GM12872 (cell line): Measurements from ENCODE around the gene RIPK4.

Experiments used
- CTCF ChIP-seq: IDR thresholded peaks from 3 replicates; pipeline ENCODE4 v1.5.1; 2011; ENCODE audit warnings: low read depth, mild to moderate bottlenecking, low read length, moderate library complexity; ENCODE audit not compliant: insufficient read depth

Gene RIPK4

DNA sequence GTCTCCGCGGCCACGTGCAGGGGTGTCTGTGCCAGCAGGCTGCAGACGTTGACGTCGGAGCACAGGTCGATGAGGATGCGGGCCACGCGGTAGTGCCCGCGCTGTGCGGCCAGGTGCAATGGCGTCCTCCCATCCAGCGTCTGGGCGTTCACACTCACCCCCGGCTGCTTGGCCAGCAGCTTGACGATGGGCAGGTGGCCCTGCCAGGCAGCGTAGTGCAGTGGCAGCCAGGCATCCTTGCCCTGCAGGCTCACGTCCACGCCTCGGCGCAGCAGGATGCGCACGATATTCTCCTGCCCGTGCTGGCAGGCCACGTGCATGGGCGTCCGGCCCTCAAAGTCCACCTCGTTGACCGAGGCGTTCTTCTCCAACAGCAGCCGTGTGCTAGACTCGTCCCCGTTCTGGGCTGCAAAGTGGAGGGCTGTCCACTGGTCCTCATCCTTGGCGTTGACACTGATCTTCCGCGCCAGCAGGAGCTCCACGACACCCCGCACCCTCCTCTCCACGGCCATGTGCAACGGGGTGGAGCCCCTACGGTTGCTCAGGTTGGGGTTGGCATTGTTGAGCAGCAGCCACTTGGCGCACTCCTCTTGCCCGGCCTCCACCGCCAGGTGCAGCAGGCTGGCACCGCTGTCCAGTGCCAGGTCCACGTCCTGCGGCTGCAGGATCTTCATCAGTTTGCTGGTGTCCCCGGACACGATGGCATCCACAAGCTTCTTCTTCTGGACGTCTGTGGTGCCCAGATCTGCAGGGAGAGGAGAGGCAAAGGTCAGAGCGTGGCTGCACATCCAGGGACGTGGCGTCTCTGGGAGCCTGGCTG lies 25.4 kb downstream of the RIPK4 start:
- TF ChIP-seq CTCF: no peak

- no peak for TF ChIP-seq CTCF
These were observed 26.1 kb downstream of the RIPK4 start for GRCh38 chr21:41740604-41741252.

DNA sequence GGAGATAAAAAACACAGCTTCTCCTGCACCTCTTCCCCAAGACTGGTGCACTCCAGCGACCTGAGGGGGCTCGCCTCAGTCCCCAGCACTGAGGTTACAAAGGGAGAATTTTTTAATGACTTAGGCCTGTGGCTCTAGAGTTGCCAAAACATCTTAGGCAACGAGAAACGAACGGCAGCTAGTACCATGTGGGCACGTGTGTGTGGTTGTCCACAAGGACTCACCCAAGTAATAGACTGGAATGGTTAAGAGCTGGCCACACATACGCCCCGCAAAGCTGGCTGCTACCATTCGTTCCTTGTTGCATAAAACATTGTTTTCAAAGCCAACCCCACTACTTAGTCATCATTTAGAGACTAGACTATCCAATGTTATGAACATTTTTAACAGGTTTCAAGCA lies 26.9 kb downstream of the RIPK4 start:
- TF ChIP-seq CTCF: no peak

GRCh38 chr21:41739011-41739410 lies 27.8 kb downstream of the RIPK4 start:
- TF ChIP-seq CTCF: no peak

GRCh38 chr21:41737651-41738324 lies 29.1 kb downstream of the RIPK4 start:
- TF ChIP-seq CTCF: no peak

GRCh38 chr21:41736423-41736822 lies 30.4 kb downstream of the RIPK4 start:
- no peak for TF ChIP-seq CTCF

DNA sequence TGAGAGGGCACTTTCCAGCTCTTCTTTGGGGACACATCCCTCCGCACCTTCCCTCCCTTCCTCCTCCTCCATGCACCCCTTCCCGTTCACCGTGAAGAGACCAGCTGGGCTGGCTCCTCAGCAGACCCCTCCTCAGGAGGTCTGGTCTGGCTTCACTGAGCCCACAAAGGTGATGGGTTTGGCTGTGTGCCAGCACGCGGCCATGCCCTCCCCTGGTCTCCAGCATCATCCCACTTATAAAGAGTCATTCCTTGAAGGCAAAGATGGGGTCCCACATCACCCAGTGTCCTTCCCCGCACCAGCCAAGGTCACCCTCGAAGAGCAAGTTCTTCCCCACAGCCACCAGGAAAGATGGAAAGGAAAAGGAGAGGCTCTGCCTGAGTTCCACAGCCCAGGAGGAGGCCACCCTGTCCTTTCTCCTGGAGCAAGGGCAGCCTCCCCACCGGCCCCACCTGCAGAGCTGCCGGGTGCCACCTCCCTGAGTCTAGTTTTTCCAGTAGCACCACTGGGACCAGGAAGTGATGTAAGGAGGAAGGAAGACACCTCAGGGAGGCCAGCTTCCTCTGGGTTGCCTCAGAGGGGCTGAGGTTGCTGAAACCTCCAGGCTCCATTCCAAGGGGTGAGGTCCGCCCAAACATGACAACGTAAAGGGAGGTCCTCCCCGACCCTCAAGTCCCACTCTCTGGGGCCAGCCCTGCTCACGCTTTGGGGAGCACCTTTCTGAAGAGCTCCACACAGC lies 32.7 kb downstream of the RIPK4 start:
- no peak for TF ChIP-seq CTCF
